GM19025 (cell line): ENCODE measurements around the gene TERT.
"Not testable (repeated sequence)": the region's sequence is repeated elsewhere in the genome, so short reads cannot be mapped to it uniquely, and the experiment has no call there.

ENCODE experiments used
- ATAC-seq: cut with Tn5 transposase; IDR thresholded peaks from one replicate; pipeline ENCODE4 v1.9.1; 2021; ENCODE audit warnings: mild to moderate bottlenecking, low read depth, moderate library complexity; ENCODE audit not compliant: unreplicated experiment

TERT gene

GRCh38 chr5:1298067-1298551, 3.2 kb upstream of the TERT start:
- no peak for ATAC-seq

DNA sequence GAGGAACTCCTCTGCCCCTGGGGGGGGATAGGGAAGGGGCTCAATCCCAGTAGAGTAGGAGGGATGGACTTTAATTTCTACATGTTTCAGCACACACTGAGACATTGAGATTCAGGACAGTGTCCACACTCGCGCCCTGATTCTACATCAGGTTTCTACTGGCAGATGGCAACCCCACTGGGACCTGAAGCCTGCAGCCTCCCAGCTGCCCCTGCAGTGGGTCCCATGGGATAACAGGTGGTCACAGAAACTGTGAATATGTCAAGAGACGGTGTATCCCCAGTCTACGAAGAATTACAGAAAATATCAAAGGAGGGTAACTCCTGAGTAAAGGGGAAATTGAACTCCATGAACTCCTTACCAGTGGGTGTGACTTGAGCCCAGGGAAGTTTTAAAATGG, 2.4 kb upstream of the TERT start:
- no peak for ATAC-seq

DNA sequence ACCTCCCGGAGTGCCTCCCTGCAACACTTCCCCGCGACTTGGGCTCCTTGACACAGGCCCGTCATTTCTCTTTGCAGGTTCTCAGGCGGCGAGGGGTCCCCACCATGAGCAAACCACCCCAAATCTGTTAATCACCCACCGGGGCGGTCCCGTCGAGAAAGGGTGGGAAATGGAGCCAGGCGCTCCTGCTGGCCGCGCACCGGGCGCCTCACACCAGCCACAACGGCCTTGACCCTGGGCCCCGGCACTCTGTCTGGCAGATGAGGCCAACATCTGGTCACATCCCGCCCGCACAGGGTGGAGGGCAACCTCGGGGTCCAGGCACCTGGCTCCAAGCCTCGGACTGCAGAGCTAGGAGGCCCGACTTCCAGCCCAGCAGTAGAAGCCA, 776 bp upstream of the TERT start:
- ATAC-seq, result no peak

DNA sequence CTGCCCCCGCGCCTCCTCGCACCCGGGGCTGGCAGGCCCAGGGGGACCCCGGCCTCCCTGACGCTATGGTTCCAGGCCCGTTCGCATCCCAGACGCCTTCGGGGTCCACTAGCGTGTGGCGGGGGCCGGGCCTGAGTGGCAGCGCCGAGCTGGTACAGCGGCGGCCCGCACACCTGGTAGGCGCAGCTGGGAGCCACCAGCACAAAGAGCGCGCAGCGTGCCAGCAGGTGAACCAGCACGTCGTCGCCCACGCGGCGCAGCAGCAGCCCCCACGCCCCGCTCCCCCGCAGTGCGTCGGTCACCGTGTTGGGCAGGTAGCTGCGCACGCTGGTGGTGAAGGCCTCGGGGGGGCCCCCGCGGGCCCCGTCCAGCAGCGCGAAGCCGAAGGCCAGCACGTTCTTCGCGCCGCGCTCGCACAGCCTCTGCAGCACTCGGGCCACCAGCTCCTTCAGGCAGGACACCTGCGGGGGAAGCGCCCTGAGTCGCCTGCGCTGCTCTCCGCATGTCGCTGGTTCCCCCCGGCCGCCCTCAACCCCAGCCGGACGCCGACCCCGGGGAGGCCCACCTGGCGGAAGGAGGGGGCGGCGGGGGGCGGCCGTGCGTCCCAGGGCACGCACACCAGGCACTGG, 548 bp downstream of the TERT start:
- no peak for ATAC-seq

DNA sequence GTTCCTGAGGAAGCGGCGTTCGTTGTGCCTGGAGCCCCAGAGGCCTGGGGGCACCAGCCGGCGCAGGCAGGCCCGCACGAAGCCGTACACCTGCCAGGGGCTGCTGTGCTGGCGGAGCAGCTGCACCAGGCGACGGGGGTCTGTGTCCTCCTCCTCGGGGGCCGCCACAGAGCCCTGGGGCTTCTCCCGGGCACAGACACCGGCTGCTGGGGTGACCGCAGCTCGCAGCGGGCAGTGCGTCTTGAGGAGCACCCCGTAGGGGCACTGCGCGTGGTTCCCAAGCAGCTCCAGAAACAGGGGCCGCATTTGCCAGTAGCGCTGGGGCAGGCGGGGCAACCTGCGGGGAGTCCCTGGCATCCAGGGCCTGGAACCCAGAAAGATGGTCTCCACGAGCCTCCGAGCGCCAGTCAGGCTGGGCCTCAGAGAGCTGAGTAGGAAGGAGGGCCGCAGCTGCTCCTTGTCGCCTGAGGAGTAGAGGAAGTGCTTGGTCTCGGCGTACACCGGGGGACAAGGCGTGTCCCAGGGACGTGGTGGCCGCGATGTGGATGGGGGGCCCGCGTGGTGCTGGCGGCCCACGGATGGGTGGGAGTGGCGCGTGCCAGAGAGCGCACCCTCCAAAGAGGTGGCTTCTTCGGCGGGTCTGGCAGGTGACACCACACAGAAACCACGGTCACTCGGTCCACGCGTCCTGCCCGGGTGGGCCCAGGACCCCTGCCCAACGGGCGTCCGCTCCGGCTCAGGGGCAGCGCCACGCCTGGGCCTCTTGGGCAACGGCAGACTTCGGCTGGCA, 1.3 kb downstream of the TERT start:
- no peak for ATAC-seq

DNA sequence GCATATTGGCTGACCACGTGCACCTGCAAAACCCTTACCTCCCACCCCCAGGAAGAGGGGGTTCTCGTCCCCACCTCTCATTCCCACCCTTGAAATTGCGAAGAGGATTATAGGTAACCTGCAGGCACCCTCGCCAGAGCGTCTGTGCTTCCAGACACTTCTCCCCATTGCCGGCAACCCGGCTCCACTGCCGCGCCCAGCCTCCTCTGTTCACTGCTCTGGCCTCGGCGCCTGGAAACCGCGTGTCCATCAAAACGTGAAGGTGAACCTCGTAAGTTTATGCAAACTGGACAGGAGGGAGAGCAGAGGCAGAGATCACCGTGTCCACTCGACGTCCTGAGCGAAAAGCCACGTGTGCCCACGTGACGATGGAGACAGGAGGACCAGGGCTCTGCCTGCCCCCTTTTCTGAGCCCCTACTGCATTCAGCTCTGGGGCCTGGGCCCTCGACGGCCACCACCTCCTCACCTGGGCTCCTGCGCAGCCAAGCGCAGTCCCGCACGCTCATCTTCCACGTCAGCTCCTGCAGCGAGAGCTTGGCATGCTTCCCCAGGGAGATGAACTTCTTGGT, 1.9 kb downstream of the TERT start:
- ATAC-seq, result no peak

- ATAC-seq, result no peak
Measured at GRCh38 chr5:1292139-1292538, 2.7 kb downstream of the TERT start.

GRCh38 chr5:1291611-1292080, 3.2 kb downstream of the TERT start:
- ATAC-seq, result no peak

GRCh38 chr5:1290956-1291355, 3.9 kb downstream of the TERT start:
- not testable (repeated sequence) for ATAC-seq

GRCh38 chr5:1289559-1289958, 5.3 kb downstream of the TERT start:
- ATAC-seq, result not testable (repeated sequence)

GRCh38 chr5:1288439-1289335, 6.2 kb downstream of the TERT start:
- no peak for ATAC-seq

DNA sequence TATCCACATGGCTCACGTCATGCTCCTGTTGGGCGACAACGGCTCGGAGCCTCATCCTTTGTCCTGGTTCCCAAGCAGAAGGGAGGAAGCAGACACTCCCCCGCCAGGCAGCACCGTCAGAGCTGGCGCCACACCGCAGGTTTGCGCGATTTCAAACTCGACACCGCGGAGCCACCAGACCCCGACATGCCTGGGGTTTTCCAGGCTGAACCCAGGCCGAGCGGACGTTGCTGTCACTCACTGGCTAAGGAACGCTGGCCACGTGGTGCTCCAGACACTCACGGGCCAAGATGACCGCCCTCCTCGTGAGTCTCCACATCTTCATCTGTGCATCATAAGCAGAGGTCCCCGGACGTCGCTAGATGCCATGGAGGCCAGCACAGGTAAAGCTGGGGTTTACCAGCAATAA, 9.0 kb downstream of the TERT start:
- no peak for ATAC-seq

- ATAC-seq, result no peak
Measured at GRCh38 chr5:1285141-1285540, 9.7 kb downstream of the TERT start.

DNA sequence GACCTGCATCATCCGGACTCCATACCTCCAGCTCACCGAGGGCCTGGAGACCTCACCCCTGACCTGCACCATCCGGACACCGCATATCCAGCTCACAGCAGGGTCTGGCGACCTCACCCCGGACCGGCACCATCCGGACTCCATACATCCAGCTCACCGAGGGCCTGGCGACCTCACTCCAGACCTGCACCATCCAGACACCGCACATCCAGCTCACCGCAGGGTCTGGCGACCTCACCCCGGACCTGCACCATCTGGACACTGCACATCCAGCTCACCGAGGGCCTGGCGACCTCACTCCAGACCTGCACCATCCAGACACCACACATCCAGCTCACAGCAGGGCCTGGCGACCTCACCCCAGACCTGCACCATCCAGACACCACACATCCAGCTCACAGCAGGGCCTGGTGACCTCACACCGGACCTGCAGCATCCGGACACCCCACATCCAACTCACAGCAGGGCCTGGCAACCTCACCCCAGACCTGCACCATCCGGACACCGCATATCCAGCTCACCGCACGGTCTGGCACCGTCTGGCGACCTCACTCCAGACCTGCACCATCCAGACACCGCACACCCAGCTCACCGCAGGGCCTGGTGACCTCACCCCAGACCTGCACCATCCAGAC, 10.4 kb downstream of the TERT start:
- not testable (repeated sequence) for ATAC-seq

DNA sequence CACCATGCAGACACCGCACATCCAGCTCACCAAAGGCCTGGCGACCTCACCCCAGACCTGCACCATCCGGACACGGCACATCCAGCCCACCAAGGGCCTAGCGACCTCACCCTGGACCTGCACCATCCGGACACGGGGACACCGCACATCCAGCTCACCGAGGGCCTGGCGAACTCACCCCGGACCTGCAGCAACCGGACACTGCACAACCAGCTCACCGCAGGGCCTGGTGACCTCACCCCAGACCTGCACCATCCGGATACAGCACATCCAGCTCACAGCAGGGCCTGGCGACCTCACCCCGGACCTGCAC, 11.2 kb downstream of the TERT start:
- ATAC-seq, result not testable (repeated sequence)

GRCh38 chr5:1282993-1283728, 11.7 kb downstream of the TERT start:
- not testable (repeated sequence) for ATAC-seq

- ATAC-seq, result no peak
Measured at GRCh38 chr5:1282131-1282992, 12.5 kb downstream of the TERT start.

- ATAC-seq, result no peak
Measured at GRCh38 chr5:1281038-1281882, 13.6 kb downstream of the TERT start.
